GM11168 (cell line): ENCODE data around the gene YARS1.

Source experiments
- in situ Hi-C: fragments of 300-500 bp; cut with MboI; formaldehyde crosslinking; loops from one replicate; pipeline ENCODE4 v1.12.0; 2022; ENCODE audit warnings: low sequenced_read_pairs; ENCODE audit not compliant: unreplicated experiment

YARS1 gene

DNA sequence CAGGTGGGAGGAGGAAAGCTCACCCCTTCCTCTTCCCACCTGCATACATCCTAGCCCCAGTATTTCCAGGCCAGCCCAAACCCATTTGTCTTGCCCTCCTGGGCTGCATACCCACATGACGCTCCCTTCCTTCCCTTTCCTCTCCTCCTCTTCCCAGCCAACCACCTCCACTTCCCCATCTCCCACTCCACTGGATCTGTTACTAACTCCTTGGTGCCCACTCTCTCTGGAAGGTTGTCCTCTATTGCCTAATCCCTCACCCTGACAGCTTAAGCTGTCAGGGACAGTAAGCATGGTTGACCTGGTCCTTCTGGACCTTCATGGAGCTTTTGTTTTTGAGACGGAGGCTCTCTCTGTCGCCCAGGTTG lies 91.6 kb downstream of the YARS1 start:
- in situ Hi-C loops, result no loop called here
